Activated T-cell treated with anti-CD3 and anti-CD28 coated beads for 4 hours (primary cell): ENCODE measurements around the gene BCL2.
"Not testable (repeated sequence)": the region's sequence is repeated elsewhere in the genome, so short reads cannot be mapped to it uniquely, and the experiment has no call there.

Experiments used
- DNase-seq: peaks from one replicate; pipeline ENCODE4 v3.0.0-alpha.2; 2020

BCL2 gene

GRCh38 chr18:63319383-63320122, at the start of gene BCL2:
Gene BCL2, minus strand, starts transcription at chr18:63319769.
- peak; percentile 33 for DNase-seq

DNA sequence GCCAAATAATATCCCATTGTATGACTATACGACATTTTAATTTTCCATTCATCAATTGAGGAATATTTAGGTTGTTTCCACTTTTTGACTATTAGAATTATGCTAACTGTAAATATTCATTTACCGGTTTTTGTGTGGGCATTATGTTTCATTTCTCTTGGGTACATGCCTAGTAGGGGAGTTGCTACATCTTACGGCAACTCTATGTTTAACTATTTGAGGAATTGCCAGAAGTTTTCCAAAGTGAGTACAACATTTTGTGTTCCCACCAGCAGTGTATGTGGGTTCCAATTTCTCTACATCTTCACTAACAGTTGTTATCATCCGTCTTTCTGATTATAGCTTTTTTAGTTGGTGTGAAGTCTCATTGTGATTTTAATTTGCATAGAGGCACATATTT, 49.0 kb upstream of the BCL2 start:
- no peak for DNase-seq

- peak; percentile 74 for DNase-seq
These were observed 47.7 kb upstream of the BCL2 start, which contains the start of gene KDSR for GRCh38 chr18:63367053-63367953. Gene KDSR, minus strand, starts transcription at chr18:63367206. Its CDS starts 88 bp downstream, at chr18:63367118.

DNA sequence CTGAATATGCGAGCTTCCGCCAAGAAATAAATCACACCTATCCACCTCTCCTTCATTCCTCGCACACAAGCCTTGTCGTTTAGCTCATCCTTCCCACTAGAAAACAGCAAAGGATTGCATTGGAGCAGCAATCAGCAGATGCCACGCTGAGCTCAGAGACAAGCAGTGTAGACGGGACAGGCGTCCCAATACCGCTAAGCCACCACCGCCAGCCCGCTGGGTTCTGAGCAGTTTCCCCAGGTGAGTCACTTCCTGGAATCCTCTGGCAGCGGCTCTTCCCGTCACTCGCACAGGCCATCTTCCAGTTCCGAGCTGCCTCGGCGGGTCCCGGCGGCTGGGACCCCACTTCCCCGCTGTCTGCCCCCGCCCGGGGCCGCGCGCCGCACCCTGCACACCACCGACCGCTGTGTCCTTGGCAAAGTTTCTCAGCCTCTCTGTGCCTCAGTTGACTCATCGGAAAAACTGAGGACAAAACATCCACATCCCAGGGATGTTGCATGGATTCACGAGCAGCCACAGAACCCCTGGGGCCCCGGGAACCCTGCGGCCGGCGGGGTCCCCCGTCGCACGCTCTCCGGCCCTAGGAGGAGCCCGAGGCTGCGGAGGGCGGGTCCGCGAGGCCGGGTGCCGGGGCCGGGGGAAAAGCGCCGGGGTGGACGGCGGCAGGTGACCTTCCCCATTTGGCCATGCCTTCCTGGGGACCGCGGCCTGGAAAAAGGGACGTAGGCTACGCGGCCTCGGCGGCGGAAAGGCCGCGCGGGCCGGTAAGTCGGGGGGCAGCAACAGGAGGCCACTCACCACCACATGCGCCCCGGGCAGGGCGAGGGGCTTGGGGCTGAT, 46.9 kb upstream of the BCL2 start:
- peak; percentile 50 for DNase-seq

DNA sequence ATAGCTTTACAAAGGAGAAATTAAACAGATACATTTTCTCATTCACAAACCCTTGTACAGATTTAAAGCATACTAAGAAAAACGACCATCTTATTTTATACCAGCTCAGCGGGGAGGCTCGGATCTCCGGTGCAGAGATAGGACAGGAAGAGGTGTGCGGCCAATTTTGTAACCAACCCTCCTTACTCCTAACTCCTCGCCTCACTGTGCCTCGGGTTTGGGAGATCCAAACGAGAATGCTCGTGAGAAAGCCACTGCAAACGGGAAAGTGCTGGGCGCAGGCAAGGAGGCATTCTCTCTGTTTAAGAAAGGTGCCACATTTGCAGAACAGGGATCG, 46.3 kb upstream of the BCL2 start:
- DNase-seq, result no peak

GRCh38 chr18:63363951-63364350, 44.4 kb upstream of the BCL2 start:
- no peak for DNase-seq

DNA sequence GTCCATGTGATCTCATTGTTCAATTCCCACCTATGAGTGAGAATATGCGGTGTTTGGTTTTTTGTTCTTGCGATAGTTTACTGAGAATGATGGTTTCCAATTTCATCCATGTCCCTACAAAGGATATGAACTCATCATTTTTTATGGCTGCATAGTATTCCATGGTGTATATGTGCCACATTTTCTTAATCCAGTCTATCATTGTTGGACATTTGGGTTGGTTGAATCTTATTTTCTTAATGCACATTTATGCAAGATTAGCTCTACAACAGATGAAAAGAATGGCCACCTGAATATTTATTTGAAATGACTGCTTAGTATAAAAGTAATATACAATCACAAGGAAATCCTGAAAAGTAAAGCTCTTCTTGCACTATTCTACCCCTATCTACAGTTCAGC, 43.9 kb upstream of the BCL2 start:
- DNase-seq, result not testable (repeated sequence)

DNA sequence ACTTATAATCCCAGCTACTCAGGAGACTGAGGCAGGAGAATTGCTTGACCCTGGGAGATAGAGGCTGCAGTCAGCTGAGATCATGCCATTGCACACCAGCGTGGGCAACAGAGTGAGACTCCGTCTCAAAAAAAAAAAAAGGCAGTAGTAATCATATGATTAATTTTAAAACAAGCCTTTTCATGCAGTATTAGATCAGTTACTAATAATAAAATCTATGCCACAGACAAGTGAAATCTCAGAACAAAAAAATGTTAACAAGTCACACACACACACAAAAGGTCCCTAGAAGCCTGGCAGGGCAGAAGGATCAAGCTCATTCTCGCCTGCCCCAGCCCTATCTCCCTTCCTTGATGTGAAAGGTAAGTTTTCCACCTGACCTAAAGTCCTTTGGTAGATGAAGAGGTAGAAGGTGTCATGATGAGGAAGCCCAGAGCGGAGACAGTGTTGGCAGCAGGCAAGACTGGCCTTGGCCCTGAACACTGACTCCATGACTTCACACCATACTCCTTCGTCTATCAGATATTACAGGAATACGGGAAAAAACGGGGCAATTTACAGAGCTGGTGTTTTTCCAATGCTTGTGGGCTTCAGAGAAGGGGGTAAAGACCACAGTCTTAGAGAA, 36.8 kb upstream of the BCL2 start:
- no peak for DNase-seq

GRCh38 chr18:63350230-63350629, 30.7 kb upstream of the BCL2 start:
- no peak for DNase-seq

- DNase-seq, result no peak
These were observed 29.1 kb upstream of the BCL2 start for GRCh38 chr18:63348508-63349136.

- no peak for DNase-seq
These were observed 27.1 kb upstream of the BCL2 start for GRCh38 chr18:63346480-63347183.

GRCh38 chr18:63346031-63346430, 26.5 kb upstream of the BCL2 start:
- DNase-seq, result no peak

DNA sequence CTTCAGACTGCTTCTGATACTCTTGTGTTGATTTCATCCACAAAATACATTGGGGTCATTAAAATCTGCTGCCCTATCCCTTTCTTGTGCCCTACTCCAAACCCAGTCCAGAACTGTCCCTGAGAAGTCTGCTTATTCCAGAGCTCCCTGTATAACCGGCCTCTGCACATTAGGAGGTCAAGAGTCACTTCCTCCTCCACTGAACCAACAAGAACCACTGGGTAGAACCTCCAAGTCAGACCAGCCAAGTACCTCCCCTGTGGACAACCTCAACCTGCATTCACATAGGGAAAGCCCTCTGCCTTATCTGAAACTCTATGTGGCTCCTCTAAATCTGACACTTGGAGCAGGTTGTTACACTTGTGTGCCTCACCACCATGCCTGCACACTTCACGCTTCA, 25.3 kb upstream of the BCL2 start:
- no peak for DNase-seq

- DNase-seq, result no peak
These were observed 24.7 kb upstream of the BCL2 start for GRCh38 chr18:63344263-63344662.

DNA sequence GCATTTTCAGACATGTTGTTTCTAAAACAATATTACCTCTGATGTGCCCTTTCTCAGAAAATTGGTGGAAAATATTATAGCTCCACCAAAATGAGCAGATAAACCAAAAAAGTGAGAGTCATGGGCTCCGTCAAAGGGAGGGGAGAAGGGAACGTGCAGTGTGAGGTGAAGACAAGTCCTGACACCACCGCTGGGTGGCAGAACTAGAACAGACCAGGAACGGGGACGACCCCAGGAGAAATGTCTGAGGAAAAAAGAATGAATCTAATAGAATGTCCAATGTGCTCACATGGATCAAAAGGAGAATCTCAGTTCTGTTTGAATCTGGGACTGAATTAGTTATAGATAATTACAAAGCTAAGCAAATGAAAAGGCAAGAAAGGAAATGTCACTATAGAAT, 22.6 kb upstream of the BCL2 start:
- DNase-seq, result no peak

GRCh38 chr18:63339920-63340484, 20.4 kb upstream of the BCL2 start:
- peak; percentile 33 for DNase-seq

DNA sequence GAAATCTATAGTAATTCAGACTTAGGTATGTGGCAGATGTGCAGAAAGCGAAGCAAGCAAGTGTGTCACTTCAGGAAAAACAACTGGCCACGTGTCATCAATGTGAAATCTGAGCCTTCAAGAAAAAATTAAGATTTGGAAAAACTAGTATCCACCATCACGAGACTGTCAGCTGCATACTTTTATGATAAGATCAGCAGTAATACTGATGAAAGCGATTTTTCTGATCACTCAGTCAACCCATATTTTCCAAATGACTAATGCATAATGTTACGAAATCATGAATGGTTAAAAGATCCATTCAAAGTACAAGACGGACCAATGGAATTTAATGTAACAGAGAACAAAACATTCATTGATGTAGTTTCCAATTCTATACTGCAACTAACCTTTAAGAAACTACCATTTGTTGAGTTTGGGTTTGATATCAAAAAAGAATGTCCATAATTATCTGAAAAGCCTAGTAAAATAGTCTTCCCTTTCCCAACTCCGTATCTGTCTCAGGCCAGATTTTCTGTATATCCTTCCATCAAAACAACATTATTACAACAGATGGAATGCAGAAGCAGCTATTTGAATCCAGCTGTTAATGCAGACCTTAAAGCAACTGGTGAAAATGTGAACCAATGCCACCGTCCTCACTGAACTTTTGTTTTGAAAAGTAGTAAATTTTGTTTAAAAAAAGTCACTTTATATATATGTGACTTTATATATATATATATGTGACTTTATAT, 17.0 kb upstream of the BCL2 start:
- no peak for DNase-seq

DNA sequence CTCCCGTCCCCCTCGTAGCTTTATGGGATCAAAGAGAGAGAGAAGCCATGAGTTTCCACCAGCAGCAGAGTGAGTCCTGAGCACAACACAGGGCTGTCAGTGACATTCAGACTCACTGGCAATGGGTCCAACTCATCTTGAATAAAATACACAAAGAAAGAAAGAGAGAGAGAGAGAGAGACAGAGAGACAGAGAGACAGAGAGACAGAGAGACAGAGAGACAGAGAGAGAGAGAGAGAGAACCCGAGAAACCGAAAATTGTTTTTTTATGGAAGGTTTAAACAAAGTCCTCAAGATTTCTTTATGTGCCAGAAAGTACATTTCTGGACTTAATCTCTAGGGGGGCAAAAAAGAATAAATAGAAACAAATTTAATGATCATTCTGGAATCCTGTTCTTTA, 11.5 kb upstream of the BCL2 start:
- no peak for DNase-seq

- DNase-seq, result no peak
These were observed 10.0 kb upstream of the BCL2 start for GRCh38 chr18:63329431-63330145.

DNA sequence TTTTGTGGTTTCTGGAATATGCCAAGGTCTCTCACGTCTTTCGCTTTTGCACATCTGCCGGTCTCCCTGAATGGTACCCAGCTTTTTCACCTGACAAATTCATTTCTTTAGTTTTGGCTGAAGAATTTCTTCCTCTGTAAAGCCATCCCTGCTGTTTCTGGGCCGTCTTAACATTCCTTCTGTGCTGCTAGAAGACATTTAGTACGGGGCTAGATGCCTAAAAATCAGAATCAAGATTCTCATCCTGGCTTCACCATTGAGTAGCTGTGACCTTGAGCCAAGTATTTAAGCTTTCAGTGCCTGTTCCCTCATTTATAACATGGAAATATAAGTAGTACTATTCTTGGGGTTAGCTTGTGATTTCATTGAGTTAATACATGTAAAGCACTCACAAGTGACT, 6.4 kb upstream of the BCL2 start:
- no peak for DNase-seq
